Stomach (tissue), 4 donors: ENCODE measurements around the gene SEPTIN11.

Source experiments
- CTCF ChIP-seq, 7 experiments: fragments of 450-650 bp in 4 of 7; fragments of 200-600 bp in 3 of 7; sonication (generic) in 3 of 7; IDR thresholded peaks; one replicate each; pipeline ENCODE4 v1.5.1; 2016 to 2019; ENCODE audit warnings: antibody characterized with exemption in 7 of 7, control low read depth in 2 of 7, mild to moderate bottlenecking in 1 of 7
- EP300 ChIP-seq: sonication (generic); formaldehyde crosslinking; IDR thresholded peaks from one replicate; pipeline ENCODE4 v1.6.1; 2017; ENCODE audit warnings: antibody characterized with exemption
- POLR2A ChIP-seq, 4 donors: fragments of 450-650 bp; IDR thresholded peaks; one replicate each; pipeline ENCODE4 v1.6.1; 2016; ENCODE audit warnings: antibody characterized with exemption in 4 of 4, control low read depth in 2 of 4, mild to moderate bottlenecking in 1 of 4, moderate library complexity in 1 of 4
- POLR2AphosphoS5 ChIP-seq, 3 donors: sonication (generic); formaldehyde crosslinking; IDR thresholded peaks; one replicate each; pipeline ENCODE4 v1.6.1; 2016; ENCODE audit warnings: antibody characterized with exemption in 3 of 3

GRCh38 chr4:76987685-76988084 is 38.1 kb downstream of the SEPTIN11 start:
- no peak for TF ChIP-seq POLR2A (IDR thresholded peaks at IDR 0.05)
- TF ChIP-seq CTCF (IDR thresholded peaks at IDR 0.05) = no peak
- no peak for TF ChIP-seq POLR2AphosphoS5 (IDR thresholded peaks at IDR 0.05)
- TF ChIP-seq EP300 = no peak
